ENCODE results near the gene DDX6.
A peak's percentile ranks its signal among the peaks of the same experiment; 100 is the strongest.
"Not testable (repeated sequence)": the region's sequence is repeated elsewhere in the genome, so short reads cannot be mapped to it uniquely, and the experiment has no call there.

DDX6 gene

DNA sequence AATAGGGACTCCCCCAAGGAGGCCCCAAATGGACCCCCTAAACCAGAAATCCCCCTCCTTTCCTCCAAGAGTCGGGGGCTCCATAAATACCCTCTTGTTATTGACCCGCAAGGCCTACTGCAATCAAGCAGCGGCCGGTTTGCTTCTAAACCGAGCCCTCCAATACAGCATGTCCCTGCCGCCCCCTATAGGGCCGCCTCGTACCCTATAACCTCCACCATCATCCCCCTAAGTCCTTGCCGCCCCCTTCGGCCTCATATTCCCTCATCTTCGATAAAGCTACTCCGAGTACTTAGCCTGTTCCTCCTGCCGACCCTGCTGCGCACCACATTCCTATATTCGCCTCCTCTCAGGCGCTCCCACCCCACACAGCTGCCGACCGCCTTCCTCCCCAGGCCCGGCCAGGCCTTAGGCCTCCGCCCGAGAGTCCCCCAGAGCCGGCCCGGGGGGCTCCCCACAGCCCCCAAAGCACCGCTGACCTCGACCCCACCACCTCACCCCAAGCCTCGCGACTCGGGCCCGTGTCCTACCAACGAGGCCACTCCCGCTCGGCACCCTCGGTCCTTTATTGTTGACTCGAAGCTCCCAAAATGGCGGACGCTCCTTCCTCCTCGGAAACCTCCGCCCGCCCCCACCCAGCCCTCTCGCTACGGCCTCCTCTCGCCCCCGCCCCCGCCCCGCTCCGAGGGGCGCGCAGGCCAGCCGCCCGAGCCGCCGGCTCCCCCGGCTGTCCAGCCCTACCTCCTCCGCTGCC is 430 bp downstream of the DDX6 start:
- DNase-seq (ENCODE audit: low spot score) = peak; percentile 67

DNA sequence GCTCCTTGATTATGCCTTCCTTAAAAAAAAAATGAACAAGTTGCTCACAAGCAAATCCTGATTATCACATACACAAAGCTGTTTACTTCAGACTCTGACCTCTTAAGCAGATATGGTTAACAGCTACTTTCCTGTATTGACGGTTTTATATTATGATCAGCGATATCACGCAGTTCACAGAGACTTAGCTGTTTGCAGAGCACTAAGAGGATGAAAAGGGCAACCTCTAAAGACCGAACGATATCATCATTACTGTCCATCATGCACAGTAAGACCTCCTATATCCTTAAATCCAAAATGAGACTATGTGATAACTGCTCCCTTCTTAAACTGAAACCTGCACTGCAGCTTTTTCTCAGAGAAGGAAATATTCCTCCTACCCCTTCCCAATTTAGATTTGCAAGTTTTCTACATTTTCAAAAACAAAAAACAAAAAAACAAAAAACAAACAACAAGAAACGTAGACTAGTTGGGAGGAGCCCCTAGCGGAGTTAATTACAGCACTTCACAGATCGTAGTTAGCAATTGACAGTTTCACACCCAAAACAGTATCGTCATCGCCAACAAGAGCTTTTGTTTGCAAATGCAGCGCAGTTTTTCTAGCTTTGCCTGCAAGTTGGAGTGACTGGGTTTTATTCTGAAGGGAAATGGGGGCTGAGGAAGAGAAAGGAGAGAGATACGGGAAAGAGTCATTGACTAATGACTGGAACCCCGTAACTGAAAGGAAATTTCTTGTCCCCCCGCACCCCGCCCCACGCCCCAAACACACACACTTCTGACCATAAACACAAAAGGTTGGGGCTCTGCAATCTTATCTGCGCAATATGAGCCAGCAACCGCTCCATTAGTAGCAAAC is 1.2 kb downstream of the DDX6 start:
- DNase-seq (ENCODE audit: low spot score) = peak; percentile 17

- DNase-seq (ENCODE audit: low spot score) = no peak
These were observed 4.3 kb downstream of the DDX6 start for GRCh38 chr11:118786657-118787056.

DNA sequence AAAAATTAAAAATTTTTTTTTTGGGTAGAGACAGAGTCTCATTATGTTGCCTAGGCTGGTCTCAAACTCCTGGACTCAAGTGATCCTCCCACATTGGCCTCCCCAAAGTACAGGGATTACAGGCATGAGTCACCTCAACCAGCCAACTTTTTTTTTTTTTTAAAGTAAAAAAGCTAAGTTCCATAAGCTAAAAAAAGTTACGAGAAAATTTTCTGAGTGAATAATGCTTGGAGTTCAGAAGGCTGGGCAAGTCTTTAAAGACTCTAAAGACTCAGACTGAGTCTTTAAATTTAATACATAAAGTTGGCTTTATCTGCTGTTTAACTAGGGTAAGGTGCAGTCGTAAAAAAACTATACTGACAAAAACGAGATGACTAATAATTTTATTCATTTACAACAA is 5.6 kb downstream of the DDX6 start:
- no peak for DNase-seq (ENCODE audit: low spot score)

- no peak for DNase-seq (ENCODE audit: low spot score)
These were observed 7.1 kb downstream of the DDX6 start for GRCh38 chr11:118783724-118784495.

DNA sequence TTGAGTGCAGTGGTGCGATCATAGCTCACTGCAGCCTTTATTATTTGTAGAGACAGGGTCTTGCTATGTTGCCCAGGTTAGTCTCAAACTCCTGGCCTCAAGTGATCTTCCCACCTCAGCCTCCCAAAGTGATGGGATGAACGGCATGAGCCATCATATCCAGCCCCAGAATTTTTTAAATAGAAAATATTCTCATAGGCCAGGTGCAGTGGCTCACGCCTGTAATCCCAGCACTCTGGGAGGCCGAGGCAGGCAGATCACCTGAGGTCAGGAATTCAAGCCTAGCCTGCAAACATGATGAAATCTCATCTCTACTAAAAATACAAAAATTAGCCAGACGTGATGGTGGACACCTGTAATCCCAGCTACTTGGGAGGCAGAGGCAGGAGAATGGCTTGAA is 7.6 kb downstream of the DDX6 start:
- not testable (repeated sequence) for DNase-seq (ENCODE audit: low spot score)

DNA sequence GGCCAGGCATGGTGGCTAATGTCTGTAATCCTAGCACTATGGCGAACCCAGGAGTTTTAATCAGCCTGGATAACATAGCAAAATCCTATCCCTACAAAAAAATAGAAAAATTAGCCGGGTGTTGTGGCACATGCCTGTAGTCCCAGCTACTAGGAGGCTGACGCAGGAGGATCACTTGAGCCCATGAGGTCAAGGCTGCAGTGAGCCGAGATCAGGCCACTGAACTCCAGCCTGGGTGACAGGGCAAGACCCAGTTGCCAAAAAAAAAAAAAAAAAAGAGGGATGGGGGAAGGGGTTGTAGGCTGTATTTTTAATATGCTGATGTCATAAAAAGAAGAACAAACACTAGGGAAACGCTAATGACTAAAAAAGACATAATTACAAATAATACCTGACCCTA is 12.1 kb downstream of the DDX6 start:
- no peak for DNase-seq (ENCODE audit: low spot score)

- DNase-seq (ENCODE audit: low spot score) = no peak
These were observed 16.9 kb downstream of the DDX6 start for GRCh38 chr11:118774032-118774431.

- no peak for DNase-seq (ENCODE audit: low spot score)
These were observed 19.2 kb downstream of the DDX6 start for GRCh38 chr11:118771547-118772288.

DNA sequence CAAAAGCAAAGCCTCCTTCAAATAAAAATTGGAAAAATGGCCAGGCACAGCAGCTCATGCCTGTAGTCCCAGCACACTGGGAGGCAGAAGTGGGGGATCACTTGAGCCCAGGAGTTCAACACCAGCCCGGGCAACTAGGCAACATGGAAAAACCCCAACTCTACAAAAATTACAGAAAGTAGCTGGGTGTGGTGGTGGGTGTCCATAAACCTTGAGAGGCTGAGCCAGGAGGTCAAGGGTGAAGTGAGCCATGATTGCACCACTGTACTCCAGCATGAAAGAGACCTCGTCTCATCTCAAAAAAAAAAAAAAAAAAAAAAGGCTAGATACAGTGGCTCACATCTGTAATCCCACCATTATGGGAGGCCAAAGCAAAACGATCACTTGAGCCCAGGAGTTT is 22.3 kb downstream of the DDX6 start:
- DNase-seq (ENCODE audit: low spot score) = no peak

GRCh38 chr11:118766035-118766434 is 24.9 kb downstream of the DDX6 start:
- no peak for DNase-seq (ENCODE audit: low spot score)

- DNase-seq (ENCODE audit: low spot score) = not testable (repeated sequence)
These were observed 25.8 kb downstream of the DDX6 start for GRCh38 chr11:118765095-118765691.

DNA sequence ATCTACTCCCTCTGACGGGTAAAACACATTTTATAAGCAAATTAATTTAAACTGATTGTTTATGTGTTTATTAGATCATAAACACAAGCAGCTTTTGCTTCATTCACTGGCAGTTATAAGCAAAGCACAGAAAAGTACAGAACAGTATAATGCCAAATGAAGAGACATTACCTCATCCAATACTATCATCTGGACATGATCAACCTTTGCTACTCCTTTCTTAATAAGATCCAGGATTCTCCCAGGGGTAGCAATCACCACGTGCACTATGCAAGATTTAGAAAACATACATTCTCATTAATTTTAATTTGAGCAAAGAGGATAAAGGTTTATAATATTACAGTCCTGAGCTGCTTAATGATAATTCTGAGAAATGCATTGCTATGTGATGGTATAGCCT is 27.9 kb downstream of the DDX6 start:
- no peak for DNase-seq (ENCODE audit: low spot score)

DNA sequence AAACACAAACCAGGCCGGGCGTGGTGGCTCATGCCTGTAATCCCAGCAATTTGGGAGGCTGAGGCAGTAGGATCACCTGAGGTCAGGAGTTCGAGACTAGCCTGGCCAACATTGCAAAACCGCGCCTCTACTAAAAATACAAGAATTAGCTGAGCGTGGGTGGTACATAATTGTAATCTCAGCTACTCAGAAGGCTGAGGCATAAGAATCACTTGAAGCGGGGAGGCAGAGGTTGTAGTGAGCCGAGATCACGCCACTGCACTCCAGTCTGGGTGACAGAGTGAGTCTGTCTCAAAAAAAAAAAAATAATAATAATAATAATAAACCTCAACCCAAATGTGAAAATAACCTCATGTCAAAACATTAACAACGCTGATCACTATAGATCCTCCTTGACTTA is 29.0 kb downstream of the DDX6 start:
- DNase-seq (ENCODE audit: low spot score) = not testable (repeated sequence)

- no peak for DNase-seq (ENCODE audit: low spot score)
These were observed 33.0 kb downstream of the DDX6 start for GRCh38 chr11:118757876-118758399.

- no peak for DNase-seq (ENCODE audit: low spot score)
These were observed 38.3 kb downstream of the DDX6 start for GRCh38 chr11:118752654-118753053.

GRCh38 chr11:118749429-118749828 is 41.5 kb downstream of the DDX6 start:
- no peak for DNase-seq (ENCODE audit: low spot score)

- DNase-seq (ENCODE audit: low spot score) = no peak
These were observed 42.9 kb downstream of the DDX6 start for GRCh38 chr11:118748056-118748455.

DNA sequence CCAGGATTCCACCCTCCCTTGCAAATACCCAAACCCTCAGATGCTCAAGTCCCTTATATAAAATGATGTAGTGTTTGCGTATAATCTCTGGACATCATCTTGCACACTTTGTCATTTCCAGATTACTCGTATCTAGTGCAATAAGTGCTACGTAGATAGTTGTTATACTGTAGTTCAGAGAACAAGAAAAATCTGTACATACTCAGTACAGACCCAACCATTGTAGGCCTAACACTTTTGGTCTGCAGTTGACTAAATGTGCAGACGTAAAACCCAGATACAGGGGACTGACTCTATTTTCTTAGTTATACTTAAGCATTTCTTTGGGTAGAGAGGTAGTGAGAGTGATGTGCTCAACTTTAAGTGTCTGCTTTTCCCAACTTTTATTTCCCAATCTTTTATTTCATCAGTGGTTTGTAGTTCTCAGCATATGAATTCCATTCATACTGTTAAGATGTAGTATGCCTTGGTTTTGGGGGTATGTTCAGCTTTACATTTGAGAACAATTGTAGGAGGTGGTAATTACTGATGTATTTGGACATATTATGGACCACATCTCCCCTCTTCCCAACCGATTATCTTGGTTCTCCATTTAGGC is 43.9 kb downstream of the DDX6 start:
- DNase-seq (ENCODE audit: low spot score) = no peak

DNA sequence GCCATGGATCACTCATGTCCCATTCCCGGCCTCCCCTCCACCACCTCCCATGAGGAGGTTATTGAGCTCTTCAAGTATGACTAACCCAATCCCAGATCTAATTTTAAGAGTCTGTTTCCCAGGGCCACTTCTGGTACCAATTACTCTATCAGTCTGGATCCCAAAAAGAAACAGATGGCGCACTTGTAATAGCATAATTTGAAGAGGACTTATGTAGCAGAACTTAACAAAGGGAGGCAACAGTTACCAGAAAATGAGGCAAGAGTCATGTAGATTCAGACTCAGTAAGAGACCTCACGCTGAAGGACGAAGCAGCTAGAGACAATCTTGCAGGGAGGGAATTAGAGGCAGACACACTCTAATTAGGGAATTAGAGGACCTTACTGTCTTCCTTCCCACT is 46.9 kb downstream of the DDX6 start:
- DNase-seq (ENCODE audit: low spot score) = peak; percentile 48

DNA sequence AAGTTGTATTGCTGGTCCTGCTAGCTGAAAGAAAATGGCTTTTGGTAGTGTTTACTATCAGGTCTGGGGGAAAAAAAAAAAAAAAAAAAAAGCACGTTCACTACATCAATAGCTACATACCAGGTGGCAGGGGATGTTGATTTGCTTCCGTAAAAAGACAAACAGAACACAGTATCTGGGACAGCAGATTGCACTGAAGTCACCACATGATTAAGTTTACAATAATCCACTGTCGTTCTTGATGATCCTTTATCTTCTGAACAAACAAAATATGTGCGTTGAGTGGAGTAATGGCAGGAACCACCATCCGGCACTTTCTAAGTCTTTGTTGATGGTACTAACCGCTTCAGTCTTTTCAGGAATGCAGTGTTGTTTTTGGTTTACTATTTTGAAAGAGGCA is 48.7 kb downstream of the DDX6 start:
- DNase-seq (ENCODE audit: low spot score) = no peak
